Activated T-helper 1 cell treated with anti-CD3 and anti-CD28 coated beads, Interleukin-12 subunit alpha, Interleukin-12 subunit beta, Interleukin-2, Interleukin-4 antibody, amounts not matched to agents 30 ng/mL and 10 ng/mL and 1 ng/mL, durations not matched to agents 14 hours and 24 hours and 36 hours (primary cell): ENCODE results near the gene AFF4. TPM values are rescaled to one million over a fixed set of nuclear protein-coding genes. Genes with fewer than 3 reads are reported as not detected.
"Not testable (repeated sequence)": the region's sequence is repeated elsewhere in the genome, so short reads cannot be mapped to it uniquely, and the experiment has no call there.

Experiments
- DNase-seq: peaks from one replicate; pipeline ENCODE4 v3.0.0; 2021; ENCODE audit warnings: low spot score
- H3K27ac Mint-ChIP-seq: one replicate; pipeline ENCODE4 v1.8.0; 2021; ENCODE audit warnings: mild to moderate bottlenecking, mixed read lengths
- H3K27me3 Mint-ChIP-seq: one replicate; pipeline ENCODE4 v1.8.0; 2022; ENCODE audit warnings: mild to moderate bottlenecking, moderate library complexity, mixed read lengths; ENCODE audit not compliant: insufficient read depth
- H3K36me3 Mint-ChIP-seq: one replicate; pipeline ENCODE4 v1.8.0; 2021; ENCODE audit warnings: low read depth, mixed read lengths
- H3K4me1 Mint-ChIP-seq: one replicate; pipeline ENCODE4 v1.8.0; 2021; ENCODE audit warnings: low read depth, mixed read lengths
- H3K4me3 Mint-ChIP-seq: one replicate; pipeline ENCODE4 v1.8.0; 2021; ENCODE audit warnings: mild to moderate bottlenecking, moderate library complexity, mixed read lengths
- H3K9me3 Mint-ChIP-seq: one replicate; pipeline ENCODE4 v1.8.0; 2021; ENCODE audit warnings: mixed read lengths
- intact Hi-C: fragments of 100-400 bp; cut with micrococcal nuclease; formaldehyde crosslinking; loops from one replicate; pipeline ENCODE4 v1.15.1; 2024
- total RNA-seq: library from RNA; stranded (reverse); gene quantifications from 2 replicates; pipeline ENCODE4 v1.2.3, GENCODE V29; 2022

Gene AFF4
- 38.3 and 40.9 TPM in 2 replicates for total RNA-seq

GRCh38 chr5:132963171-132964104 lies at the start of gene AFF4:
Gene AFF4 (minus strand): TSS chr5:132963634. CDS start chr5:132937189, 26,445 bp downstream.
- Mint-ChIP-seq H3K36me3 (peaks cover 12% of the 10 kb centered on the region), H3K27ac (peak within 1 kb of the TSS; percentile 96)

GRCh38 chr5:133008455-133008854 lies 45.0 kb upstream of the AFF4 start:
- H3K9me3 Mint-ChIP-seq, intact Hi-C loops, H3K4me3 Mint-ChIP-seq, H3K27ac Mint-ChIP-seq, DNase-seq, H3K27me3 Mint-ChIP-seq, H3K4me1 Mint-ChIP-seq: not testable (repeated sequence)
- peaks cover 14% of the 10 kb centered on the region for H3K36me3 Mint-ChIP-seq

More at GRCh38 chr5:132963171-132964104, at the start of gene AFF4:
- Mint-ChIP-seq H3K27me3 (peaks cover 3% of the 10 kb centered on the region), H3K4me1 (peaks cover 17% of the 10 kb centered on the region), H3K4me3 (peak within 1 kb of the TSS; percentile 93), H3K9me3 (no peaks in the 10 kb centered on the region)
- peak; percentile 85 for DNase-seq
- intact Hi-C loops, result loop anchor here (1.0 to 5.0 kb wide), 7 partner anchors 88 to 1264 kb away; partner anchors contain the start of genes C5orf15, FNIP1, GDF9 and IRF1

- H3K27ac Mint-ChIP-seq, result no peak overlapping the region
- H3K4me1 Mint-ChIP-seq, result no peaks in the 10 kb centered on the region
- H3K9me3 Mint-ChIP-seq, result no peaks in the 10 kb centered on the region
- intact Hi-C loops, result no loop called here
- peaks cover 21% of the 10 kb centered on the region for H3K36me3 Mint-ChIP-seq
- no peaks in the 10 kb centered on the region for H3K27me3 Mint-ChIP-seq
- H3K4me3 Mint-ChIP-seq, result no peak overlapping the region
- no peak for DNase-seq
These were observed 43.2 kb upstream of the AFF4 start for GRCh38 chr5:133006653-133007052.

GRCh38 chr5:132999246-132999645 lies 35.8 kb upstream of the AFF4 start:
- peaks cover 16% of the 10 kb centered on the region for H3K36me3 Mint-ChIP-seq
- intact Hi-C loops, result no loop called here
- H3K27ac Mint-ChIP-seq, result no peak overlapping the region
- no peak overlapping the region for H3K4me3 Mint-ChIP-seq
- H3K4me1 Mint-ChIP-seq, result no peaks in the 10 kb centered on the region
- no peaks in the 10 kb centered on the region for H3K9me3 Mint-ChIP-seq
- DNase-seq, result no peak
- H3K27me3 Mint-ChIP-seq, result no peaks in the 10 kb centered on the region

- no peak overlapping the region for H3K4me3 Mint-ChIP-seq
- H3K36me3 Mint-ChIP-seq, result peaks cover 16% of the 10 kb centered on the region
- no peaks in the 10 kb centered on the region for H3K9me3 Mint-ChIP-seq
- intact Hi-C loops, result no loop called here
- no peaks in the 10 kb centered on the region for H3K27me3 Mint-ChIP-seq
- no peak overlapping the region for H3K27ac Mint-ChIP-seq
- no peaks in the 10 kb centered on the region for H3K4me1 Mint-ChIP-seq
- no peak for DNase-seq
These were observed 35.1 kb upstream of the AFF4 start for GRCh38 chr5:132998556-132998955.

GRCh38 chr5:132996307-132996706 lies 32.9 kb upstream of the AFF4 start:
- H3K4me3 Mint-ChIP-seq, result no peak overlapping the region
- no peak for DNase-seq
- intact Hi-C loops, result no loop called here

GRCh38 chr5:132987531-132988408 lies 24.3 kb upstream of the AFF4 start:
- H3K27me3 Mint-ChIP-seq, result peaks cover 2% of the 10 kb centered on the region
- no peak for DNase-seq
- no peak overlapping the region for H3K4me3 Mint-ChIP-seq
- H3K9me3 Mint-ChIP-seq, result no peaks in the 10 kb centered on the region
- intact Hi-C loops, result no loop called here
- H3K27ac Mint-ChIP-seq, result no peak overlapping the region
- no peaks in the 10 kb centered on the region for H3K36me3 Mint-ChIP-seq
- H3K4me1 Mint-ChIP-seq, result no peaks in the 10 kb centered on the region

More at GRCh38 chr5:132996307-132996706, 32.9 kb upstream of the AFF4 start:
- no peaks in the 10 kb centered on the region for H3K27me3 Mint-ChIP-seq
- no peak overlapping the region for H3K27ac Mint-ChIP-seq
- H3K9me3 Mint-ChIP-seq, result no peaks in the 10 kb centered on the region
- H3K4me1 Mint-ChIP-seq, result no peaks in the 10 kb centered on the region
- H3K36me3 Mint-ChIP-seq, result peaks cover 7% of the 10 kb centered on the region

- H3K4me3 Mint-ChIP-seq, DNase-seq, H3K27ac Mint-ChIP-seq, H3K27me3 Mint-ChIP-seq, intact Hi-C loops, H3K36me3 Mint-ChIP-seq, H3K4me1 Mint-ChIP-seq, H3K9me3 Mint-ChIP-seq: not testable (repeated sequence)
These were observed 19.5 kb upstream of the AFF4 start for GRCh38 chr5:132982971-132983370.

- Mint-ChIP-seq H3K27me3 (peaks cover 3% of the 10 kb centered on the region), H3K4me1 (no peaks in the 10 kb centered on the region), H3K4me3 (no peak overlapping the region), H3K9me3 (peaks cover 9% of the 10 kb centered on the region), H3K27ac (no peak overlapping the region), H3K36me3 (no peaks in the 10 kb centered on the region)
- DNase-seq, result no peak
- intact Hi-C loops, result no loop called here
These were observed 17.9 kb upstream of the AFF4 start for GRCh38 chr5:132981288-132981687.

- intact Hi-C loops, result no loop called here
- Mint-ChIP-seq H3K9me3 (peaks cover 9% of the 10 kb centered on the region), H3K27me3 (peaks cover 5% of the 10 kb centered on the region), H3K27ac (no peak overlapping the region), H3K36me3 (no peaks in the 10 kb centered on the region), H3K4me1 (no peaks in the 10 kb centered on the region), H3K4me3 (no peak overlapping the region)
- DNase-seq, result no peak
These were observed 16.5 kb upstream of the AFF4 start for GRCh38 chr5:132979976-132980375.

GRCh38 chr5:132979367-132979940 lies 16.0 kb upstream of the AFF4 start:
- Mint-ChIP-seq H3K27me3 (peaks cover 6% of the 10 kb centered on the region), H3K4me3 (no peak overlapping the region), H3K9me3 (peaks cover 9% of the 10 kb centered on the region), H3K27ac (no peak overlapping the region), H3K4me1 (no peaks in the 10 kb centered on the region), H3K36me3 (no peaks in the 10 kb centered on the region)
- intact Hi-C loops, result no loop called here
- no peak for DNase-seq

- Mint-ChIP-seq H3K36me3 (no peaks in the 10 kb centered on the region), H3K9me3 (peaks cover 9% of the 10 kb centered on the region), H3K4me1 (no peaks in the 10 kb centered on the region), H3K4me3 (no peak overlapping the region), H3K27ac (no peak overlapping the region), H3K27me3 (peaks cover 9% of the 10 kb centered on the region)
- intact Hi-C loops, result no loop called here
- no peak for DNase-seq
These were observed 13.4 kb upstream of the AFF4 start for GRCh38 chr5:132976852-132977251.
